ENCODE results near the gene TBRG1.

Gene TBRG1

DNA sequence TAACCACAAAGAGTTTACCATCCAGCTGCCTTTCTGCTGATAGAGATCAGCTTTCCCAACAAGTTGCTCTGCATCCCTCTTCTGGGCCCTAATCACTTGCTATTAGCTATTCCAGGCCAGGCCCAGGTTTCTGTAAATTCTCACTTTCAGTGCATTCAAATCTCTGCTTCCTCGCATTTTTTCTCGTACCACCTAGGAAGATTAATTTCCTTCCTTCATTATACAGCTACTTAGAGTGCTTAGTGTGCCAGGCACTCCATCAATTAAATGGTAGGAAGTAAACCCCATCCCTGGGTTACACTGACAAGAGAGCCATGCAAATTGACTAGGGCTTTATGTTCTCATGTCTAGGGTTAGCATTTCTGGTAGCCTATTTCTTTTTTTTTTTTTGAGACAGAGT lies 41.2 kb downstream of the TBRG1 start:
- DNase-seq, result no peak

DNA sequence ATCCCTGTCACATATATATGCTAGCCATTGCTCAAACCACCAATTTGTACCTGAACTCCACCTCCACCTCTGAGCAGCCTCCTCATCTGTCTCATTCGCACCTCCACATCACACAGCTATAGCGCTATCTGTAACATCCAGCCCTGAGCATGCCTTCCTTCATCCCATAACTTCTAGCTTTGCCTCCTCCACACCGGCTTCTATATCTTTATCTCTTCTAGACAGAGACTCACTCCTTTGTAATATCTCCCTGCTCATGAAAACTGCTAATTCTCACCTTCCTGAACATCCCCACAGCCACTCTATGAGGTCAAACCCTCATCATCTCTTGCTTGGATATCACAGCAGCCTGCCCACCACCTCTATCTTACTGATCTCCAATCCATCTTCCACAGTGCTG lies 44.9 kb downstream of the TBRG1 start:
- DNase-seq, result no peak

DNA sequence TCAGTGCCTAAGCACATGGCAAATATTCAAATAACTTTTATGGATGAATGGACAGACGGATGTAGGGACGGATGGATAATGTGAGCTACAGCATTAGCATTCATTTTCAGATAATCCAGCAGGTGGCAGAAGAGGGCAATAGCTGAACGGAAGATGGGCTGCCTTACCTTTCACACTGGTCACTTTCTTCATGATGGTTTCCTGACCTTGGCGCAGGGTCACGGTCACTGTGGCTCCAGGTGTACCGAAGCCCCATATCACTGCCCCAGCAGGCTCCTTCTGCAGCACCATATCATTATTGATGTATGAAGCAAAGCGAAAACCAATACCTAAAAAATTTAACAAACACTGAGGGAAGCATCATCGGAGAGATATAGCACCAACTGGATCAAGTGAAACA lies 46.5 kb downstream of the TBRG1 start:
- DNase-seq, result peak; percentile 97

DNA sequence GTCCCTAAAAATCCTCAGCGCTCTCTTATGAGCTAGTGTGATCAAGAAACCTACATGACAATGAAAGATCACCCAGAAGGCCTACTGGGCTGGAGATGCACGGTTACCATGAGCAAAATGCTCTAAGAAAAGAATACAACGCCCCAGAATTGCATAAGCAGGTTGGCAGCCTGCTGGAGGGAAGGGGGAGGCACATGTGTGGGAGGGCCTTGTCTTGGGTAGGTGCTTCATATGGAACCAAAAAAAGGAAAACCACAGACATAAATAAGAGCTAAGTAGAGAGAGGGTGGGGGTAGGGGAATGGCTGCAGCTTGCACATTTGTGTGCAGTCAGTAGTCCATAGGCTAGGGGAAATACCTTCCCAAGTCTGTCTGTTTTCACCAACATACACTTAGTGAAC lies 48.1 kb downstream of the TBRG1 start:
- no peak for DNase-seq

DNA sequence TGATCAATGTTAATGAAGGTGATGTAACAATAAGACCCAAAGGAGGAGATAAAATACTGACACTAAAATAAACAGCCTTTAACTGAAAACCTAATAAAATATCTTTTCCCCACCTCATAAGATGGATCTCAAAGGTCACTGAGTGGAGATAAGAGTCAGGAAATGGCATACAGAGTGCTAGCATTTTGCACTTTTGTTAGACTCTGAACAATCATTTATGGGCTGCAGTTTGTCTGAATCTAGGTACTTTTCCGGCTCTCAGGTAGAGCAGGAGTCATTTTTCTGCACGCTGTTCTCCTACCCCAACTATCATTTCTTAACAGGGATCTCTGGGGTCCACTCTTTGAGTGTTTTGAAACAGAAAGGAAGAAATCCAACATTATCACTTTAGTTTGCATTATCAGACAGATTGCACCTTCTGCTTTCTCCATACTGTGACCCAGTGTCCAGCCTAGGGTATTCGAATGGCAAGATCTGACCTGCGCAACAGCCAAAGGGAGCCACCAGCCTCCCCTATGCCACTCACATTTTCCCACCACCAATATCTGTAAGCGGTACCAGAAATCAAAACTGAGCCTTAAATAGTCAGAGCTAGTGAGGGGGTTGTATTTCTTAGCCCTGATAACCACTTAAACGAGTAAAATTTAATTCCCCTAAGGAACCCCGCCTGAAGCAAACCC lies 50.0 kb downstream of the TBRG1 start:
- no peak for DNase-seq

DNA sequence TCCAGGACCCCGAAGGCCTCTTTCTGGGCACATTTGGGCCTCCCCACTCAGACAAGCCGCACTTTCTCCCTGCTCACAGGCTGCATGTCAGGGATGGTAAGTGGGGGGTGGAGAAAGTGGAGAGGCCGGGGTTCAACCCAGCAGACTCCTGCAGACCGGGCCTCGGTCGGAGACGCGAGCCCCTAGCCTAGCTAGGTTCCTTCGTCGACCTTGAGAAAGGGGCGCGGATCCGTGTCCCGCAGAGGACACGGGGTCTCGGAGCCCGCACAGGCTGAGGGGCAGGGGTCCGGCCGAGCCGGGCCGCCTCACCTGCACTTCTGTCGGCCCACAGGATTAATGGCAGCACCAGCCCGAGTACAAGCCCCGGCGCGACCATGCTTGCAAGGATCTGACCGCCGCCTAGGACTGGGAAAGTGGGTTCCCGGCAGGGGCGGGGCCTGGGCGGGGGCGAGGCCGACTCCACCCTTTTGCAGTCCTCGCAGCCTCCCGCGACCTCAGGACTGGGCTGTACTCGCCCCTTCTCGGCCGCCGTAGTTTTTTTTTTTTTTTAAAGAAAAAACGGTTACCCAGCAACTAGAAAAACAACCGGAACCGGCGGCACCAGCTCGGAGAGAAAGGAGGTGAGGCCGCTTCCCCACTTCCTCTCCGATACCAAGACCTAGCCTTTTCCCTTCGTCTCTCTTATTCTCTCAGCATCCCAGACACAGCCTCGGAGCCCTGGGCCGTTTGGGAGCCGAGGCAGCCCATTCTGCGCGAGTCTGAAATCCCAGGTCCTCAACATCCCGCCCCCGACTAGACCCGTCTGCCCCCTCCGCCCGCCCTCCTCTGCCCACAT lies 50.9 kb downstream of the TBRG1 start, which contains the start of the genes SIAE and SPA17:
Gene SIAE (minus strand): TSS at position 407 of the 835 bp plus-strand sequence. CDS start 31 bp downstream, at position 376.
Gene SPA17 (plus strand): TSS at position 572 of the 835 bp plus-strand sequence. CDS start 1,361 bp downstream, outside the sequence.
- DNase-seq, result peak; percentile 92

DNA sequence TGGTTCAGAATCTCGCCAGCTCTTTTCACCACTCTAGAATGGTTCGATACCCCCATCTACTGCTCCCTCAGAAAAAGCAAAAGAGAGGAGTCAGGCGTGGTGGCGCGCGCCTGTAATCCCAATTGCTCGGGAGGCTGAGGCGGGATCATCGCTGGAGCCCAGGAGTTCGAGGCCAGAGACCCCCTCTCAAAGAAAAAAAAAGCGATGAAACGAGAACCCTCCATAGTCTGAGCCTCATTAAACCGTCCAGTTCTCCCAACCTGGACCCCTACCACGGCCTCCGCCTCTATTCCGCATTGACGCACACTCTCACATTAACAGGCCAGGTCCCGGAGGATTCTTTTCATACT lies 51.5 kb downstream of the TBRG1 start:
- DNase-seq, result no peak

DNA sequence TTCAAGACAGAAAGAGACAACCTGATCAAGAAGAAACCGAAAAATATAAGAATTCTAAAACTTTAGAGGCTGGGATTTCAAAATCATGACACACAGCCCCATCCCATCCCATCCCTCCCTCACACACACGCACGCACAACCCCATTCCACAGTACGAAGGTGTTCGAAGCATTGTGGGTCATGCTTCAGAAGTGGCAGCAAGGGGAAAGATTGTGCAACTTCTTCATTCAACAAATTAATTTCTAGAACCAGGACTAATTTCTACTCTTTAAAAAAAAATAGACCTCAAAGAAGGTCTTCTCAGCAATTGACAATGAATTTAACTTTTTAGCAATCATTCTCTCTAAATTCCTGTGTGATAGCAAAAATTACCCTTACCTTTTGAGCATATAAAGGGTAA lies 51.9 kb downstream of the TBRG1 start:
- no peak for DNase-seq

DNA sequence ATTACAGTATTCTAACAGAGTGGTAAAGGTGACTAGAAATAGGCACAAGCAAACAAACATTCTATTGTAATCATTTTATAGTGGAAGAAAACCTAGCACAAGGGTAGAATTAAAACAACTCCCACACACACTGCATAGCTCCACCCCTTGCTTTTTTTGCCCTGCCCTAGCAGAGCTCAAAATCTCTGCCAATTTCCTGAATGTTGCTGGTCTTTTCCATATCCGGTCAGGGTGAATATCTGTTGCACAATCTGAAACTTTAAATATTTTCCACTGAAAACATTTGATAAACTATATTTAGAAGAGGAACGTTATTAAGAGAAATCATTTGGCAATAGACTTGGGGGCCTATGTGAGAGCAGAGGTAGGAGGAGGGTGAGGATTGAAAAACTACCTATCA lies 53.7 kb downstream of the TBRG1 start:
- DNase-seq, result no peak

DNA sequence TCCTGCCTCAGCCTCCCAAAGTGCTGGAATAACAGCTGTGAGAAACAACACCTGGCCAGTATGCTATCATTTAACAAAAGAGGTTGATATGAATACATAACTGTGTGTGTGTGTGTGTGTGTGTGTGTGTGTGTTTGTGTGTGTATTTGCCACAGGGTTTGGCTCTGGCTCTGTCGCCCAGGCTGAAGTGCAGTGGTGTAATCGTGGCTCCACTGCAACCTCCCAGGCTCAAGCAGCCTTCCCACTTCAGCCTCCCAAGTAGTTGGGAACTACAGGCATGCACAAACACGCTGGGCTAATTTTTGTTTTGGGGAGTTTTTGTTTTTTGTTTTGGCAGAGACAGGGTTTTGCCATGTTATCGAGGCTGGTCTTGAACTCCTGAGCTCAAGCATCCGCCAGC lies 55.8 kb downstream of the TBRG1 start:
- DNase-seq, result no peak

DNA sequence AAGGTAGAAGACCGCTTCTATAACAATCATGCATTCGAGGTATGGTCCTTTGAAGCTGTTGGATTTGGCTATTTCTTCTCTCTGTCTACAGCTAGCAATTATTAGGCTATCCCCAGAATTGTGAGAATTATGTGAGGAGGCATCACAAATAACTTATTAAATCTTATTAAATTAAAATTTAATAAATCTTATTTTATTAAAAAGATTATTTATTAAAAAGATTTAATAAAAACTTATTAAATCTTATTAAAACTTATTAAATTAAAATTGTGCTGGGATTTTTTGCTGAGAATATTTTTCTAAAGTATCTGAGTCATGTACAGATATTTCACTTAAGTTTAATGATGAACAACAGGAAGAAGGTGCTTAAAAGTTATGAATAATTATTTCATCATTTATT lies 58.8 kb downstream of the TBRG1 start:
- DNase-seq, result no peak

DNA sequence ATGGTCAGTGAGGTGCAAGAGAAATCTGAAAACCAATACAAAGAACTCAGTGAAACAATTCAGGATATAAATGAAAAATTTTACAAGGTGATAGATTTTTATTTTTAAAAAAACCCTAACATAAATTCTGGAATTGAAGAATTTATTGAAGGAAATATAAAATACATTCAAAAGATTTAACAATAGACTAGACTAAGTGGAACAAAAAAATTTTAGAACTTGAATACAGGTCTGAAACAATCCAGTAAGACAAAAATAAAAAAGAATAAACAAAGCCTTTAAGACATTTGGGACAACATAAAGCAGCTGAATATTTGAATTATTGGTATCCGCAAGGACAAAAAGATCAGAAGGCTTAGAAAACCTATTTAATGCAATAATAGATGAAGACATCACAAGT lies 59.8 kb downstream of the TBRG1 start:
- no peak for DNase-seq

All from NCI-H526 treated with DMSO at 0.1 percent for 48 hours (cell line).